HG03457 (cell line): ENCODE measurements around the gene KRT86.
"Not testable (repeated sequence)": the region's sequence is repeated elsewhere in the genome, so short reads cannot be mapped to it uniquely, and the experiment has no call there.

Source experiments
- ATAC-seq: cut with Tn5 transposase; IDR thresholded peaks from one replicate; pipeline ENCODE4 v1.9.1; 2021; ENCODE audit warnings: moderate number of reproducible peaks; ENCODE audit not compliant: unreplicated experiment

KRT86 gene

DNA sequence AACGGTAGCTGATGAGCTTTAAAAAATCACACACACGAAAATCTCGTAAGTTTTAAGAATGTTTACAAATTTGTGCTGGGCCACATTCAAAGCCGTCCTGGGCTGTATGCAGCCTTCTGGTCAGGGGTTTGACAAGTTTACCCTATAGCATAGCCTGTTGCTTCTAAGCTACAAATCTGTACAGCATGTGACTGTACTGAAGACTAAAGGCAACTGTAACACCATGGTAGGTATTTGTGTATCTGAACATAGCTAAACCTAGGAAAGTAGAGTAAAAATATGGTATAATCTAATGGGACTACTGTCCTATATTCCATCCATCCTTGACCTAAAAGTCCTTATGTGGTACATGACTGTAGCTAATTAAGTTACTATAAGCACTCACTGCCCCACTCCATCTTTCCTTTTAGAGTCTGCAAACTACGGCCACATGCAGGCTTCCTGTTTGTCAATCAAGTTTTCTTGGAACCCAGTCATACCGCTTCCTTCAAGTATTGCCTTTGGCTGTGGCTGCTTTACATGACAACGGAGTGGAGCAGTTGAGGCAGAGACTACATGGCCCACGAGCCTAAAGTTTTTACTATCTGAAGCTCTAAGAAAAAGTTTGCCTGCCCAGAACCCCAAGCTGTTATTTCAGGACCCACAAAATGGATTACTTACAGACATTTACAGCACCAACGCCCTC is 22.9 kb upstream of the KRT86 start:
- no peak for ATAC-seq

DNA sequence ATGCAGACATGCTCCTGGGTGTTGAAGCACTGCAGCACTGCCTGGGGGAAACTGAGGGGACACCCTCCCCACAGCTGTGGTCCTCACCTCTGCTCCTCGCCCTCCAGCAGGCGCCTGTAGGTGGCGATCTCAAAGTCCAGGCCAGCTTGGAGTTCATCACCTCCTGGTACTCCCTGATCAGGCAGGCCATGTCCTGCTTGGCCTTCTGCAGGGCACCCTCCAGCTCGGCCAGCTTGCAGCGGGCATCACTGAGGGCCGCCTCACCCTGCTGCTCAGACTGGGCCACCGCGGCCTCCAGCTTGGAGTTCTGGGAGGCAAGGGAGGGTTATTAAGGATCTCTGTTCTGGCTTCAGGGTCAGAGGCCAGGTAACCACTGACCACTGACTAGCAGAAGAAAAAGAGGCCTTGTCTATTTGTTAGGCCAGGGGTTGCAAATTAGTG is 22.2 kb upstream of the KRT86 start:
- ATAC-seq: not testable (repeated sequence)

DNA sequence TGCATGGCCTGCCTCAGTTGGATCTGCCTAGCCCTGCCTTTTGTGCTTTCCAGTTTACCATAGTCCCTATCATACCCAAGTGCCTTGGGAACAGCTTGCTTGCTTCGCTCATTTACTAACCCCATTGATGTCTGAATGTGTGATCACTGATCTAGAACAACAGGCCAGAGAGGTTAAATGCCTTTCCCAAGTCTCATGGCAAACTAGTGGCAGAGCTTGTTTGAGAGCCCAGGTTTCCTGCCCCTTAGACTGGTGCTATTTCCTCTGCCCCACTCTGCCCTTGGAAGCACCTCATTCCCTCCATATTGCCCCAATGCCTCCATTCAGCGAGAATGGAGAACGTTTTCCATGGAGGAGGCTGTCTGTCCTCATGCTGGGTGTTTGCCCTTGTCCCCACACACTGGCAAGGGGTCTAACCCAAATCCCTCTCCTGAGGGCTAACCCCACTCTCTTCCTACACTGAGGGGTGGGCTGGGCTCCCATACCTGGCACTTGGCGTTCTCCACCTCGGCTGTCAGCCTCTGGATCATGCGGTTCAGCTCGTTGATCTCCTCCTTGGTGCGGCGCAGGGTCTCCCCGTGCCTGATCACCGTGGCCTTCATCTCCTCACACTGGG is 21.6 kb upstream of the KRT86 start:
- no peak for ATAC-seq

DNA sequence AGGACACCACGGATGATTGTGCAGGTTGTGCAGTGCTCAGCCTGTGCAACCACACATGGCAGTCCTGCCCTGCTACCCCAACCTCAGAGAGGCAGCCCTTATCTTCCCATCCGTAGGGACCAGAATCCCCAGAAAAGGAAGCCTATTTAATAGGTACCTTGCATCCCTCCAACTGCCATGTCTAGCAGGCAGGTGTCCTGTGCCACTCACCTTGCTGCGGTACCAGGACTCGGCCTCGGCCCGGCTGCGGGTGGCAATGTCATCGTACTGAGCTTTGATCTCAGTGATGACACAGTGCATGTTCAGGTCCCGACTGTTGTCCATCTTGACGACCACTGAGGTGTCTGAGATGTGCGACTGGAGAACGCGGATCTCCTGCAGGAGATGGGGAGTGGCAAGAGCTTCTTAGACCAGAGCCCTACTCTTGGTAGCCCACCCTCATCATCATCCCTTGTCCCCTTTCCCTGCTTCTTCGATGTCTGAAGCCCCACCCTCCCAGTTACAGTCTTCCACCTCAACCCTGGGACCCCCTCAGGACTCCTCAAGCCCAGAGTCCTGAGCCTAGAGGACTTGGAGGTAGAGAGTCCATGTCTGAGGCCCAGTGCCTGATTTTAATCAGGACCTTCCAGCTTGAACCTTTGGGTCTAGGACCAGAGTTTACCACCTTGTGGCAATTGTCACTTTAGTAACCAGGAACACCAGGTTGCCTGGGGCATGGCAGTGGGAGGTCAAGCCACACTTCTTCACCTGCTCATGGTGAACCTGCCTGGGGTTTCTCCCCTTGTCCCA is 20.9 kb upstream of the KRT86 start:
- no peak for ATAC-seq

DNA sequence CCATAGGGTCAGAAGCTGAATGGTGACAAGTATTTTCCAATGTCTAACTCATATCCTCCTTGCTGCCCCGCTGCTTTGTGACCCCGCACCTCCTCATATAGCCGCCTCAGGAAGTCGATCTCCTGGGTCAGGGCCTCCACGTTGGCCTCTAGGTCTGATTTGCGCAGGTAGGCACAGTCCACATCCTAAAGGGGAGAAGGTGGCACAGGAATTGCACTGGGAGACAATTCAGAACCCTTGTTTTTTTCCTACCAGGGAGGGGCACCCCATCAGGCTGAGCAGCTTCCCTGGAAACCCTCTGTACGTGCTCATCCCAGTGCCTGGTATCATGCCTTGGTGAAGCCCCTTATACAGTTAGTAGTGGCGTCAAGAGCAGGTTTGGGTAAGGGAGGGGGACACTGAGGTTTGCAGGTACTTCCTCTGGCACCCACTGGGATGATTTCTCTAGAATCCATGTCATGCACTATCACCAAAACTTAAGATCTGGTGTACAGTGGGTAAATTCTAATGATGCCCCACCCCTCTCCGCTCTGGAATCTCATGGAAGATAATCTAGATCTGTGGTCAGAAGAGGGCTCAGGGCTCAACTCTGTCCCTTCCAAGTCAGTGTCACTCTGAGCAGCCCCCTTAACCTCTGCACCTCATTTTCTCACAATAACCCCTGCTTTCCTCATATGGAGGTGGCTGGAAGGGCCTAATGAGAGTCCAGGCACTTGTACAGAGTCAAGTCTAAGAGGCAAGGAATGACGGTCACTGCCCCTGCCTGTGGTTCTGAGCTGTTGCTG is 20.1 kb upstream of the KRT86 start:
- no peak for ATAC-seq

DNA sequence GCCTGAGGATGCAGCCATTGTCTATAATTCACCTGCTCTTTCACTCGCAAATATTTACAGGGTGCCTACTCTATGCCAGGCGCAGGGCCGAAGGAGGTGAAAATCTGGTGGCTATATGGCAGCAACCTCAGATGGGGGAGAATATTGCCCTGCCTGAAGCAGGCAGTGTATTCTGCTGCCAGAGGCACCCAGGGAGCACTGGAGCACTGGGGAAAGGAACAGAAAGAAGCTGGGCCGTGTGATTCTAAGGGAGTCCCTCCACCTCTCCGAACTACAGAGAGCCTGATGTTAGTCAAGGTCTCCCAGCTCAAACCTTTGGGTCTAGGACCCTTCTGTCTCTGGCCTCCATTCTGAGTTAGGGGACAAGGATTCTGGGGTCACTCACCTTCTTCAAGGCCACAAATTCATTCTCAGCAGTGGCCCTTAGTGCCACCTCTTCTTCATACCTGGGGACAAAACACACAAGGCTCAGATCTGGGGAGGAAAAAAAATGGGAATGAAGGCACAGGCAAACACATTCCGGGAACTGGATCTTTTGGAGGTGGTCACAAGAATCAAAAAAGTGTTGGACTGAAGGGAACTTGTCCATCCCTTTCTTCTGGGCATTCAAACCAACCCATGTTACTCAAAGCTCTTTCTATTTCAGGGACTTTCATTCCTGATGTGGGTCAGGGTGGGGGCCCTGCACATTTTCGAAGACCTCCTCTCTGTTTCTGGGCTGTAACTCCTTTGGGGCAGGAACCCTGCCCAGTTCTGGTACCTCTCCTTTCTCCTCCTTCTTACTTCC is 19.3 kb upstream of the KRT86 start:
- no peak for ATAC-seq

DNA sequence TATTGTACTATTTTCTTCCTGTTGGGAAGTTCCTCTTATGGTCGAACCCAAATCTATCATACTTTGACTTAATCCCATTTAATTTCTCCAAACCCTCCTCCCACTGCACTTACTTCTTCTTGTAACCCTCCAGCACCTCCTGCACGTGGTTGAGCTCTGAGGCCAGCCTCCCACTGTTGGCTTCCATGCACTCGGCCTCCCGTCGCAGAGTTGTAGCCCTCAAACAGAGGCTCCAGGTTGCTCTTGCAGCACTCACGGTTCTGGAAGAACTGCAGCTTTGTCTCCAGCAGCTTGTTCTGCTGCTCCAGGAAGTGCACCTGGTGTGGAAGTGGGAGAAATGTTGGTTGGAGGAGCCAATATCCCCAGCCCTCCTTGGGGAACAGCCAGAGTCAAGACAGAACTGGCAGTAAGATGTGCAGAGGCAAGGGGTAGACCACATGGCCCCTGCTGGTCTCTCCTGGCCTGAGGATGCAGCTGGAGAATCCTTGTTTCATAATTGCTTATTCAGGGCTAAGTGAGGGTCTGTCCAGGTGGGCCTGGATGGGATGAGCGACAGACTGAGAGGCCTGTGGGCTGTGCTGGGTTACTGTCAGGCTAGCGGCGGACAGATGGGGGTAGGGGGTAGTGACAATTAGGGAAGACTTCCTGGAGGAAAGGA is 18.4 kb upstream of the KRT86 start:
- ATAC-seq: no peak

DNA sequence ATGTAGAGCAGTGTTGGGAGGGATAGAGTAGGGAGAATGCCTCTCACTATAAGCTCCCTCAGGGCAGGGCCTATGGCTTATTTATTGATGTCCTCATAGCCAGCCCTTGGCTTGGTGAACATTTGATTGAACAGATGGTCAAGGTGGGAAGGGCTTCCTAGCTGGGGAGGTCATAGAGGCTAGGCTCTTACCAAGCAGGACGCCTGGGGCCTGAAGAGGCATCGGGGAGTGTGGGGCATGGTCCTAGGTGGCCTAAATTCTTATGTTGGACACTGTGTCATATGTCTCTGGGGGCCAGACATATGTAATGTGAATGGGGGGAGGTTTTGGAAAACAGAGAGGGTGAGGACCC is 17.9 kb upstream of the KRT86 start:
- ATAC-seq: no peak

DNA sequence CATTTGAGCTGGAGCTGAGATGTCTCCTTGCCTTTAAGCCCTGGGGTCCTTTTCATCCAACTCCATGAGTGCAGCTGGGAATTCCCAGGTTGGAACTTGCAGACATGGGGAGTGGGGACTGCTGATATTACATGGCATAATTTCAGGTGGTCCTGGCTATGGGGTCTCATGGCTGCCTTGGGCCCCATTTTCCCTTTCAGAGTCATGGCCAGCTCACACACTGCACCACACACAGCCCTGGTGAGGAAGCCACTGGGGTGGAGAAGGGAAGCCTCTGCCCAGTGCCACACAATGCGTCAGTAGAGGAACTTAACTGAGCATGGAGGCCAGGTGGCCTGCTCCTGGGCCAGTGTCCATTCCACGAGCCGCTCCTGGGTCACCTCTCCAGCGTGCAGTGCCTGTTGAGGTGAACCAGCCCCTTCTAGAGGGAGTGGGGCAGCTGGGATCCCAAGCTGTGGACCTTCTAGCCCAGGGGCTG is 17.3 kb upstream of the KRT86 start:
- ATAC-seq: no peak

DNA sequence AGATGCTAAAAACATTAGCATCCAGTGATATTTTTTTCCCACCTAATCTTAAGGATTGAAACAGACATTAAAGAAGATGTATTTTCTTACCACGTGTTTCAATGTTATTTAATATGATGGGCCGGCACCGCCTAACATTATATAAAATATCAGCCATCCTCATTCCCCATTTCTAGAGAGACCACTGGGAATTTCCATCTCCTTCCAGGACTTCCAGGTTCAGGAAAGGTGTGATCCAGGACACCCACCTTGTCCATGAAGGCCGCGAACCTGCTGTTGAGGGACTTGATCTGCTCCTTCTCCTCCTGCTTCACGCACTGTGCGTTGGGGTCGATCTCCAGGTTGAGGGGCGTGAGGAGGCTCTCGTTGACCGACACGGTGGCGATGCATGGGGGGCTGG is 16.5 kb upstream of the KRT86 start:
- not testable (repeated sequence) for ATAC-seq

DNA sequence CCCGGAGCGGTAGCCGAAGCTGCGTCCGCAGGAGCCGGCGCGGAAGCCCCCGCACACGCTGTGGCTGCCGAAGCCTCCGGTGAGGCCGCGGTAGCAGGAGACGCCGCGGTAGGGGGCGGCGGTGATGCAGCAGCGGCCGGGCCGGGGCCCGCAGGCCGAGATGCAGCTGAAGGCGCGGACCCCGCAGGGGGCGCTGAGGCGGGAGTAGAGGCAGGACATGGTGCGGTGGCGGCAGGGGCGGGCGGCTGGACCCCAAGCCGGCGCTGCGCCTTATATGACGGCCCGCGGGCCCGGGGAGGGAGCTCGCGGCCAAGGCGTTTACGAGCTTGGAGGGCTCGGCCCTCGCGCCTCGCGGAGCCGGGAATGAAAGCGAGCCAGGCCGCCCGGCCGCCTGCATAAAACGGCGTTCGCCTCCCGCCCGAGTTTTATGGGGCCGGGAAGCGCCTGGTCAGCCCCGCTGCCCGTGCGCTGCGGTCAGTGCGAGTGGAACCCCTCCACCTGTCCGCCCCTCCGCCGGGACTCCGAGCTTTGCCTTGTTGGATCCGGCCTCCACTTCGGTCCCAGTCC is 16.0 kb upstream of the KRT86 start:
- no peak for ATAC-seq

DNA sequence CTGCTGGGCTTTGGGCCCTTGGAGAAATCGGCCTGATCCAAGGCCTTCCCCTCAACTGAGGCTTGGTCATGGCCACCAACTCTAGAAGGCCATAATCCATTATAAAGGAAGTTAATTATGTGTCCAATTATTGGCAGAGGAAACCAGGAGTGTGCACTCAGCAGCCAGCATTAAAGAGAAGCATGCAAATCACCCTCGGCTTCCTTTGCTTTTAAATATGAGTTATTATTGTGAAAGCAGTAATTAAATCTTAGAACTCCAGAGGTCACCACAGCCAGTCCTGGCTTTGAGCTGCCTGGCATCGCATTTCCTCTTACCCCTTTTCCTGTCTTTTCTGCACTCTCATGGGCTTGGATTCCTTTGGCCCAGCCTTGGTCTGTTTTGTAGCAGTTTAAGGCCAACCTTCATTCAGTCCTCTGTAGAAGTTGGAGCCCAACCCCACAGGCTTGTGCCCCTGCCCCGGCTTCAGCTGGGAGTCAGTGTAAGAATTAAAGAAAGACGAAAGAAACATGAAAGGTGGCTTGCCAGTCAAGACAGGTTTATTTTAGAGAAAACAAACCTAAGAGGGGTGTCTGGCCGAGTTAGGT is 14.7 kb upstream of the KRT86 start:
- ATAC-seq: no peak

DNA sequence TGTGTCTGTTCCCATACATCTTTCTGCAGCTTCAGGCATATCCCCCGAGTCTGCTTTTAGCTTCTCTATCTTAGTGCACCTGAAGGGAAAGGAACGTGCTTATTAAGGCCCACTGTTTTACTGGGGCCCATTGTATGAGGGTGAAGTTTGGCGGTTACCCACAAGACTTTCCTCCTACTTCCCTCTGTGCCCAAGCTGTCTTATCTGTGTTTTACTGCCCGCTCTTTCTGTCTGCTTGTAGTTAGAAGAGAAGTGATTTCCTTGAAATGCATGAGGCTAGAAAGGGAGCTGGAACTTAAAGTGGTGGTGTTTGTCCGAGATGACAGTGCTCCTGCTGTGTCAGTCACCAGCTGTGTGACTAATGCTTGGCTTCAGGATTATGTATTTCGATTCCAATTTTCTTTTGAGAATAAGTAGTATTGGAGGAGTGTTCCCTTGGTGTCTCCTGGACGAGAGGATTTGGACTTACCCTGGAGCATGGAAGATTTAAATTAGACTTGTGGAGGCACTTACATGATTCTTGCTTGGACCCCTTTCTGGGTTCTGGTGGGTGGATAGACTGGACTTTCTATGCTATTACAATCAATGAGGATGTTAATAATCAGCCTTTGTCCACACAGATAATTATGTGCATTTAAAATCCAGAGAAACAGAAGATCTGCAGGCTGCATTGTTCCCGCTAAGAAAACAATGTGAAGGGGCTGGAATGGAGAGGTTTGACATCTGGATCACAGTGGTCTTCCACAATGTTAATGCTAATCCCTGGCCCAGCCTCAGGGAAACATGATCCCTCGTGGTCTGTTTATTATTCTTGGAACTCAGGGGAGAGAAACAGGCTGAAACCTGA is 13.9 kb upstream of the KRT86 start:
- ATAC-seq: no peak

DNA sequence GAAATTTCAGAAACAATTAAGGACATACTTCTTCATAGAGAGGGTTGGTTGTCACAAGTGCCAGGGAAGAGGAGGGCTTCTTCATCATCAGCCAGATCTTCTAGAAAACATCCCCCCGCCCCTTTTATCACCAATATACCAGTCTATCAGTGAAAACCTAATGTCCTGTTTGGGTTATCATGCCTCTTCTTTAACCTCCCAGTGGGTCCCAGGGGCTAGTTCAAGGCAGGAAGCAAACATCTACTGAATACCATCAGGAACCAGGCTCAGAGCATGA is 13.3 kb upstream of the KRT86 start:
- no peak for ATAC-seq

DNA sequence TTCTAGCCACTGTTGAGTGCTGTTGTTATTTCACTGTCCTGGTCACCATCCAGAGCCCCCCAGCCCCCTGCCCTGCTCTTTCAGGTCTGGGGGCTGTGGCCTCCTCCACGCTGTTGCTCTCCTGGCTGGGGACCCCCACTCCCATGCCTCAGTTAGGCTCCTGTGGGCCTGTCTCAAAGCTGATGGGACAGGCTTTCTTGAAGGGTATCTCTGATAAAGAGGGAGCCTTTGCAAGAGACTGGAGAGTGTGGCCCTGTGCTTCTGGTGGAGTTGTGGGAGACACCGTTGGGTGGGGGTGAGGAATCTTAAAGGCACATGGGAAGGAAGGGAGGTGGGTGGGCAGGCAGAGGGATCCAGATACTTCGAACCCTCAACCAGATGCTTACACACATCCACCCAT is 12.2 kb upstream of the KRT86 start:
- ATAC-seq: no peak

DNA sequence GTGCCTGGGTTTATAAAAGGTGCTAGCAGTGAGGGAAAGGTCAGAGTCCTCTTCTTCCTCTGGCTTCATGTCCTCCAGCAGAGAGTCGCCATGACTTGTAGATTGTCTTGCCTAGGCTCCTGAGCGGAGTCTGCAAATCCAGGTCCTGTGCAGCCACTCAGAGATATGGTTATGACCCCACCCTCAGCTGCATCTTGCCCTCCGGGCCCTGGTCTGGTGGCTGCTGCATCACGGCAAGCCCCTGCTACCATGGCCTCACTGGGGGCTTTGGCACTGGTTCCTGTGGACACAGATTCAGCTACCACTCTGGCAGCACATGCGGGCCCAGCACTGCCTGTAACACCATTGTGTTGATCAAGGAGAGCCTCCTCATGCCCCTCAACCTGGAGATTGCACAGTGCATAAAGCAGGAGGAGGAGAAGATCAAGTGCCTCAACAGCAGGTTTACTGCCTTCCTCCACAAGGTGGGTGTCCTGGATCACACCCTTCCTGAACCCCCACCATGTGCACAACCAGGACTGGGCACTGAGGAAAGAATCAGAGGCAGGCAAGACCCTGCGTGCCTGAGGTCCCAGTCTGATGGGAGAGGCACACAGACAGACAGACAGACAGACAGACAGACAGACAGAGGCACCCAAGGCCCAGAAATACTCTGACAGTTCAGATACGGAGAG is 10.5 kb upstream of the KRT86 start:
- ATAC-seq: no peak

DNA sequence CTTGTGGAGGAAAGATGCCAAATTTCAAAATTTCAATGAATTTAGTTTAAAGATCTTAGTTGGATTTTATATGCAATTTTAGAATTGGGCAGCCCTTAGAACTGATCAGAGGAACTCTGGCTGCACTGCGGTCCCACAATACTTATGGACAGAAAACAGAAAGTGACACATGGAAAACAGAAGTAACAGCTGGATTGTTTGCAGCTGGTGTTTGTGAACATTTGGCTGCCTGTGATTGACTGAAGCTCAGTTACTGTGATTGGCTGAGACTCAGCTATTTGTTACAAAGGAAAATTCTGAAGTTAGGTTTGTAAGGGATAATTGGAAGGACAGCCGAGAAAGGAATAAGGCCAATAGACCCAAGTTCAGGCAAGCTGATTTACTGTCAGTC is 10.0 kb upstream of the KRT86 start:
- ATAC-seq: no peak

DNA sequence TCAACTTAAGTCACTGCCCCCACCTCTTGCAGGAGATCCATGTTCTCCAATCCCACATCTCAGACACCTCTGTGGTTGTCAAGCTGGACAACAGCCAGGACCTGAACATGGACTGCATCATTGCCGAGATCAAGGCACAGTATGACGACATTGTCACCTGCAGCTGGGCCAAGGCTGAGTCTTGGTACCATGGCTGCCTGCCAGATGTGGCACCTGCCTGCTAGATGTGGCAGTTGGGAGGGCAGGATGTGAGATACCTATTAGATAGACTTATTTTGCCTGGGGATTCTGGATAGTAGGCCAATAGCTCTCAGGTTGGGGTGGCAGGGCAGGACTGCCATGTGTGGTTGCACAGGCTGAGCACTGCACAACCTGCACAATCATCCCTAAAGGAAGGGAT is 7.9 kb upstream of the KRT86 start:
- ATAC-seq: no peak
